ENCODE data around the gene RMI2. TPM values are rescaled to one million over a fixed set of nuclear protein-coding genes. Genes with fewer than 3 reads are reported as not detected.

The RMI2 gene
- total RNA-seq, 1 donor from 2014 or later = 0.70 TPM

DNA sequence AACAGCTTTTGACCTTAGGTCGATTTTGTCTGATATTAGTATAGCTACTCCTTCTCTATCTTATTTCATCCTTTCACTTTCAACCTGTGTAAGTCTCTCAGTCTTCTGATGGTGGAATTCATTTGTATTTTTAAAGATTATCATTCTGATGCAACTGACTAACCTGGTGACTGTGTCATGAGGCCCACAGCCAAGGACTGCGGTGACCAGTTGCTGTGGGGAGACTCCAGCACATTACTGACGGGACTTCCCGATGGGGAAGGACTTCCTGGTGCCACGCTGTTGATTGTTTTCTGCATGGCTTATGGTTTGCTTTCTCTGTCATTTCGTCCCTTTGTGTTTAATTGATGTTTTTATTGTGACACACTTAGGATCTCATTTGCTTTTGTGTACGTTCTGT is 34.2 kb downstream of the RMI2 start:
- ATAC-seq (no peak), DNase-seq (ENCODE audit: low spot score) (no peak)

DNA sequence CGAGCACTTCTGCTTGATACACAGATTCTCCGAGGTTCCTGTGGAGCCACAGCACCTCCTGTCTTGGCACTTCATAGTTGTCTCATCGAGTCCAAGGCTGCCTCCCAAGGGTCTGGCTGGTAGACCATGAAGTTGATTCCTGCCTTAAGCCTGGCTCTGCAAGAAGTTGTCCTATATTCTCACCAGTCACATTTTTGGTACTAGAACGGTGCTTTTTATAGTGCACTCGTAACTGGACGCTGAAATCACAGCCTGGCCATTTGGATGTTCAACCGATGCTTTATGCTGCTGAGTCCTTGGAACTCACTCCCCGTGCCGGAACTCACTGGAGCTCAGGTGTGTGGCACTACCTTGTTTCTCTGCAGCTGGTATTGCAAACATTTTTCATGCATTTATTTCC is 35.6 kb downstream of the RMI2 start:
- ATAC-seq (no peak), DNase-seq (ENCODE audit: low spot score) (no peak)

DNA sequence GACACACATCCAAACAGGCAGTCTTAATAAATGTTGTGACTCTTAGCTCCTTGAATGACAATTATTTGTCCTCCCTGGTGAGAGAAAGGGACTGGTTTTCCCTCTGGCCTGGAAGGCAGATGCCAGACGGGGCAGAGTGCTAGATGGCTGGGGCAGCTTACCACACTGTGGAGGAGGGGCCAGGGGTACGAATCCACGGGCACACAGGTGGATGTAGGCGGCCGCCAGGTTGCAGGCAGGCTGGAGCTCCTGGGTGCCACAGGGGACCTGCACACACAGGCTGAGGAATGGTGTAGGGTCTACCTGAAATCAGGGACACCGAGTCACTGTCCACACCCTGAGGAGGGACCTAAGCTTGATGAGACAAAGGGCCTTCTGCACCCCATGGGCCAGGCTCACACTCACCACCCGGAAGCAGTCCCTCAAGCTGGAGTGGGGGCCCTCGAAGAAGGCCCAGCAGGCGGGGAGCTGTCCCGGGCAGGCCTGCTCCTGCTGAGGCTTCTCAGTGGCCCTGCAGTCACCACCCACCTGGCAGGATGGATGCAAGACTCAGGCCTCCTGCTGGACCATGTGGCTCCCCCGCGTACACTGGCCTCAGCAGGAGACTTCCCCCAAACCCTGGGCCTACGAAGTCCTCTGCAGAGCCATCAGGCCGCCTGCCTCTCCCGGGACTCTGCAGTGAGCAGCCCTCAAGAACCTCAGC is 38.4 kb downstream of the RMI2 start:
- DNase-seq (ENCODE audit: low spot score) = no peak

DNA sequence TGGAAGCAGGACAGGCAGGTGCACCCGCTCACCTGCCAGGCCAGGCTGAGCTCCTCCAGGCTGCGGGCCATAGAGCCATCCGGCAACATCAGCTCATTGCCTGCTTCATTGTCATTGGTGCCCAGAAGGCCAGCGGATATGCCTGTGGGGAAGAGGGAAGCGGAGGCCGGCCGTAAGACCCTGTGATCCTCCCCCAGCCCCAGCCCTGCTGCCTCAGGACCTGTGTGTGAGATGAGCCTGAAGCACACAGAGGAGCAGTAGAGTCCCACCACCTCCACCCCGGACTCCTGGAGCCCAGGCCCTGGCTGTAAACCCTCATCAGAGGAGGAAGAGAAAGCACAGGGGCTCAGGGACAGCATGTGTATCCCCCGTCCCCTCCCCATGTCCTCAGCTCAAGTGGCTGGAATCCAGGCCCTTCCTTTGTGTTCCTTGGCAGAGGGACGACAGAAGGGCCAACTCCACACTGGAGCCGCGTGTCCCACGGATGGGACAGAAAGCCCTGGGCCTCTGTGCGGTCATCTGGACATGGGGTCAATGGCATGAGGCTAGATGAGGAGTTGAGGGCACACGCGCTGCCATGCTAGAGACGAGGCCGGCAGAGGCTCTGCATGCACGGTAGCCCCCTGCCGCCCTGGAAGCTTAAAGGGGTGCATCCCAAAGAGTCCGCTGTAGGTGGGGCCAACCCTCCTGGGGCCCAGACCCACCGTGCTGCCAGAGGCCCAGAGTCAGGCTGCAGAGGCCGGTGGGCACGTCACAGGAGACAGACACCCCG is 39.1 kb downstream of the RMI2 start:
- DNase-seq (ENCODE audit: low spot score) (no peak), ATAC-seq (no peak)

More for the DNA sequence above, 38.4 kb downstream of the RMI2 start:
- no peak for ATAC-seq

DNA sequence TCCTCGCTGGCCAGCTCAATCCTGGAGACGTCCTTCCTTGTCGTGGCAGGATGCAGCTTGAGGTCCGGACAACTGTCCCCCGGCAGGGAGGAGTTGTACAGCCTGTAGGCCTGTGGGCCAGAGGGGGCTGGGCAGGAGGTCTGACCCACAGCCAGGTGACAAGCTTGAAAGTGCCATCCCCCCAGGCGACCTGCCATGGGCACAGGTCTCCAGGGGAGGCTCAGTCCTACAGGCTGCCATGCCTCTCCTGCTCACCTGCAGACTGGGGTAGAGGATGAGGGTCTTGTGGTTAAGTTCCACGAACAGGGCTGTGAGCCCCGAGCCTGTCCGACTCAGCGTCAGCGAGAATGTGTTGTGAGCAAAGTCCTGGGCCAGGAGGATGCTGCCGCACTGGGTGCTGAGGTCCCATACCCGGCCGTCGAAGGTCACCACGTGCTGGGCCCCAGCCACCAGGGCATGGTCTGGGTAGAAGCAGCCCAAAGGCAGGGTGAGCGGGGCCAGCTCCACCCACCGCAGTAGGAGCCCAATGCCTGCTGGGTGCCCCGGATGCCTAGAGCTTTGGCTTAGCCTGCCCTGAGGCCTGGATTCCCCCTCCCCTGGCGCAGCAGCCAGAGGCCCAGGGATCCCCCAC is 39.8 kb downstream of the RMI2 start:
- ATAC-seq (no peak), DNase-seq (ENCODE audit: low spot score) (no peak)

- ATAC-seq (no peak), DNase-seq (ENCODE audit: low spot score) (no peak)
Measured at GRCh38 chr16:11386054-11386680, 40.9 kb downstream of the RMI2 start.

DNA sequence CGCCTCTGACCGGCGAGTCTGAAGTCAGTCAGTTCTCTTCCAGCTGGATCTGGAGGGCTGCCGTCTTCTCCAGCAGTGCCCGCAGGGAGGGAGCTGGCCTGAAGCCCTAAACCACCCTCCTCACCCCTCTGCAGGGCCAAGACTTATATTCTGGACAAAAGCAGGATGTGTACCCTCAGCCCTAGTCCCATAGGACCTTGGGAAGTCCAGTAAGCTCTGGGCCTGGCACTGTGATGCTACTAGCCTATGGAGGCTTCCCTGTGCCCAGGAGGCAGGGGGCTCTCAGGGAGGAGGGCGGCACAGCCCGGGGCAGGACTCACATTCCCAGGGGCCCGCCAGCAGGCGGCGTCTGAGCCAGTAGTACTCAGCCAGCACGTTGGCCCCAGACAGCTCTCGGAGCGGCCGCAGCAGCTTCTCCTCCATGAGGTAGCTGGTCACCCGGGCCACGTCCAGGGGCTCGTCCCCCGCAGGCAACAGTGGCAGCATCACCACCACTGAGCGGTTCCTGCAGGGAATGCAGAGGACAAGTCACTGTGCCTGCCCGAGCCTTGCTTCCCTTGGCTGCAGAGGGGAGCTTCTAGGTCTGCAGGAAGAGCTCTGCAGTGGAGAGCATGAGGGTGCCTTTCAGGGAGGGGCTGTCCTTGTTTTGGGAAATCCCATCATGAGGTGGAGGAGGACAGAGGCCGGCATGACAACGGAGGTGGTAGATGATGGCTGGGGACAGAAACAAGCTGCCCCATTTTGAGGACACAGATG is 41.7 kb downstream of the RMI2 start:
- ATAC-seq = peak; percentile 19
- no peak for DNase-seq (ENCODE audit: low spot score)

- DNase-seq (ENCODE audit: low spot score) (no peak), ATAC-seq (no peak)
Measured at GRCh38 chr16:11389083-11389482, 43.8 kb downstream of the RMI2 start.

DNA sequence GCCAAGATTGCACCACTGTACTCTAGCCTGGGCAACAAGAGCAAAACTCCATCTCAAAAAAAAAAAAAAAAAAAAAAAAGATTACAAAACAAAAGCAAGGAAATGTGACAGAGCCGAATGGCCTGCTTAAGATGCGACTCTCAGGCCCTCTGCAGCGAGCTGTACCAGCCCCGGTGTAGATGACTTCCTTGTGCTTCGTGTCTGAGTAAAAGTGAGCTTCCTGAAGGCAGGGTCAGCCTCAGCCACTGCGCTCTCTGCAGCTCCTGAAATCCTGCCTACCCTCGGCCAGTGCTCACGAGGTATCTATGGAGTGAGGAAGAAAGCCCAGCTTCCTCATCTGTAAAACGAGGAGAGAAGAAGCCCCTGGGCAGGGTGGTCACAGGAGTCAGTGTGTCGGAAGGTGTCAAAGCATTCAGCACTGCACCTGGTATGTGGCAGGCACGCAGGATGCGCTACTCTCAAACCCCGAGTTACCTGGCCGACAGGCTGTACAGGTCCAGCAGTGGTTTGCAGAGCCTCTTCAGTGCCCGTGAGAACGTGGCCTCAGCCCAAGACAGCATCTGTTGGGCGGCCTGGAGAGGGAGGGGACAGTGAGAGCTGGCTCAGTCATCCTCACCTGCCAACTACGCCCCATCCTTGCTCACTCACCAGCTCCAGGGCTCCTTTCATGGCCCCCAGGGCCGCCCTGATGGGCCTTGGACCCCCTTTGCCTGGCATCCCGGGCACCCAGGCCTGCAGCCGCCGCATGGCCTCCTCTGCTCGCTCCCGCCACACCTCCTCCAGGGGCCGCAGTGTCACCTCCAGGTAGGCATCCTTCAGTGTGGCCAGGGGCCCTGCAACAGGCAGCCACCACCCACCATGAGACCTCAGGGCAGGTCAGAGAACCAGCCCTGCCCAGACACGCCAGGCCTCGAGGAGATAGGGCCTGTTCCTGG is 44.6 kb downstream of the RMI2 start:
- no peak for DNase-seq (ENCODE audit: low spot score)
- no peak for ATAC-seq

GRCh38 chr16:11390573-11391495 is 45.6 kb downstream of the RMI2 start:
- DNase-seq (ENCODE audit: low spot score) = no peak
- no peak for ATAC-seq

GRCh38 chr16:11391576-11391975 is 46.3 kb downstream of the RMI2 start:
- DNase-seq (ENCODE audit: low spot score) (no peak), ATAC-seq (no peak)

DNA sequence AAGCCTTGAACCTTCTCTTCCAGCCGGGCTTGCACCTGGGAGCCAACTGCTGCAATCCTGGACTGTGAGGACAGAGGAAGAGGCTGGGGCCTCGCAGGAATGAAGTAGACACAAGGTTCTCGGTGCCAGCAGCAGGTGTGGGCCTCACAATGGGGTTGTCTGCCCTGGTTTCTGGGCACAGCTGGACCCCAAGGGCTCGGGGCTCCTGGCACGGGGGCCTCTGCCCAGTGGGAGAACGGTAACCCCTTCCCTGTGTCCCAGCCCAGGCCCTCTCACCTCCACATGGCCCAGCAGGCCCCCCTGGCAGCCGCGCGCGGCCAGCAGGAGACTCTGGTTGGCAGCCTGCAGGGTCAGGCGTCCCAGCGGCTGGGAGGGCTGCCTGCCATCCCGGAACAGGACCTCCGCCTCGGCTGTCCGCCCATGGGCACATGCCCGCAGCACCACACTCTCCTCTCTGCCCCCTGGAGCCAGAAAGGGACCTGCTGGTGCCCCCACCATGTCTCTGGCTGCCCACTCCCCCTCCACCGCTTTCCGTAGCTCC is 46.9 kb downstream of the RMI2 start:
- ATAC-seq (no peak), DNase-seq (ENCODE audit: low spot score) (no peak)

GRCh38 chr16:11393366-11393765 is 48.1 kb downstream of the RMI2 start:
- ATAC-seq = no peak
- DNase-seq (ENCODE audit: low spot score) = no peak

GRCh38 chr16:11393861-11394592 is 48.8 kb downstream of the RMI2 start:
- no peak for ATAC-seq
- no peak for DNase-seq (ENCODE audit: low spot score)

DNA sequence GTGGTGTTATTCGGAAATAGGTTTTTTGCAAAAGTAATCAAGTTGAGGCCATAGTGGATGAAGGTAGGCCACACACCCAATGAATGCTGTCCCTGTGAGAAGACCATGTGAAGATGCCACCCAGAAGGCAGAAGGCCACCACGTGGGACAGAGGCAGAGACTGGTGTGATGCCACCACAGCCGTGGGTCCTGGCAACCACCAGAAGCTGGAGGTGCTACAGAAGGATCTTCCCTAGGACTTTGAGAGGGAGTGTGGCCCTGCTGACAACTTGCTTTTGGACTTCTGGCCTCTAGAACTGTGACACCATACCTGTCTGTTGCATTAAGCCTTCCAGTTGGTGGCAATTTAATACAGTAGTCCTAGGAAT is 49.3 kb downstream of the RMI2 start:
- ATAC-seq = no peak
- no peak for DNase-seq (ENCODE audit: low spot score)

DNA sequence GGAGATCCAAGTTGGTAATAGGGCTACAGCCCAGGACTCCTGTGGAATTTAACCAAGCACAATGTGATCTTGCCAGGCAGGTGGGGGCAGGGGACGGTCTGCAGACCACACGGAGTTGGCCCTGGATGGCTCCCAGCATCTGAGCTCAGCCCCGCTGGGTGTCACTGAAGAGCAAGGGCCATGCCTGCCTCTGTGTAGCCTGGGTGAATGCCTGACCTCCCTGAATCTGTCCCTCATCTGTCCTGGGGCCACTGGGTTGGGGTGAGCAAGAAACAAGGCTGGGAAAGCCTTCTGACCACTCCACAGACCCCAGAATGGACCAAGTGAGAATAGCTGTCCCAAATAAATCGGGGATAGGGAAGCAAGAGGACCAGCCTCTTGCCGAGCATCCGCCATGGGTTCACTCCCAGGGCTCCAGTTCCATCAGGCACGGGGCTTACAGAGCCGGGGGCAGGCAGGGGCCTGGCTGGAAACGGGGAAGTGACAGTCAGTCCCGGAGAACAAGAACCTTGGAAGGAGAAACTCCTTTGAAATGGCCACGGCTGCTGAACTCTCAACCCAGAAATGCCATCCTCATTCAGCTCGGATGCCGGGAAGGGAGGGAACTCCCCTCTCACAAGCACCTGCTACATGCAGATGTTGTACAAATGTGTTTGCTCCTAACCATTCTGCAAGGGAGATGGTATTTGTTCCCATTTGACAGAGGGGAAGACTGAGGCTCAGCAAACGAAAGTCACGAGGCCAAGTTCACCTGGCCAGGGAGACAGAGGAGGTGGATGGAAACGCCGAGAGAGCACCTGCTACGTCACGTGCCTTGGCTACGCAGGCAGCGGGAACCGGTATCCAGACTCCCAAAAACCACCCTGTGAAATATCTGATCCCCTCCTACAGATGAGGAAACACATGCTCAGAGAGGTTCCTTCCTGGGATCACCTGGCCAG is 50.0 kb downstream of the RMI2 start:
- DNase-seq (ENCODE audit: low spot score) (no peak), ATAC-seq (no peak)

- ATAC-seq = no peak
- no peak for DNase-seq (ENCODE audit: low spot score)
Measured at GRCh38 chr16:11395949-11396240, 50.6 kb downstream of the RMI2 start.

All from left lobe of liver (tissue), 2 donors.